GM12878 (cell line): ENCODE results near the gene BICRA.

ENCODE experiments used
- CBFB ChIP-seq: IDR thresholded peaks from 2 replicates; pipeline ENCODE4 v1.6.1; 2016; ENCODE audit warnings: antibody characterized with exemption, low read depth
- CBX5 ChIP-seq: sonication (generic); IDR thresholded peaks from 2 replicates; pipeline ENCODE4 v1.6.1; 2016; ENCODE audit warnings: low read depth, moderate library complexity, mild to moderate bottlenecking, inconsistent platforms
- CTCF ChIP-seq, 3 experiments: IDR thresholded peaks in 2 of 3; conservative IDR thresholded peaks in 1 of 3; 2 replicates each; pipeline ENCODE4 v1.5.1; 2011; ENCODE audit warnings: low read depth in 3 of 3, low read length in 3 of 3, mild to moderate bottlenecking in 3 of 3, control low read depth in 2 of 3, moderate library complexity in 2 of 3, inconsistent platforms in 1 of 3, mixed read lengths in 1 of 3; ENCODE audit not compliant: control insufficient read depth in 2 of 3, insufficient read depth in 1 of 3; ENCODE audit errors: extremely low read depth in 1 of 3
- FOS ChIP-seq: IDR thresholded peaks from 3 replicates; pipeline ENCODE4 v1.6.1; 2011; ENCODE audit warnings: borderline replicate concordance; ENCODE audit not compliant: insufficient read length; ENCODE audit errors: extremely low read depth
- IKZF1 ChIP-seq: fragments of 450-650 bp; conservative IDR thresholded peaks from 2 replicates; pipeline ENCODE4 v1.6.1; 2017; ENCODE audit warnings: antibody characterized with exemption, mild to moderate bottlenecking
- RELA ChIP-seq: fragments of 450-650 bp; IDR thresholded peaks from 2 replicates; pipeline ENCODE4 v1.8.0; 2014; ENCODE audit warnings: borderline replicate concordance; ENCODE audit not compliant: partially characterized antibody
- SREBF2 ChIP-seq: IDR thresholded peaks from 2 replicates; pipeline ENCODE4 v1.6.1; 2012; ENCODE audit warnings: mild to moderate bottlenecking, low read length
- TARDBP ChIP-seq: IDR thresholded peaks from 2 replicates; pipeline ENCODE4 v1.6.1; 2016; ENCODE audit warnings: borderline replicate concordance

- TF ChIP-seq CBX5: no peak
- no peak for TF ChIP-seq CTCF (IDR thresholded peaks at IDR 0.05 in 2 of 3, conservative IDR thresholded peaks at IDR 0.05 in 1 of 3; ENCODE audit: control insufficient read depth in 2 of 3, extremely low read depth in 1 of 3, insufficient read depth in 1 of 3, low read depth in 3 of 3, low read length in 3 of 3)
- TF ChIP-seq CBFB: no peak
- no peak for TF ChIP-seq SREBF2
- TF ChIP-seq FOS: no peak
- peak; percentile 16; the same call in 1 of the 2 replicates for TF ChIP-seq IKZF1
- TF ChIP-seq RELA: no peak
- no peak for TF ChIP-seq TARDBP
These were observed 6.3 kb downstream of the BICRA start for GRCh38 chr19:47615230-47615629.
